Keratinocyte (primary cell): ENCODE measurements around the gene RALGPS1.

Experiments
- CTCF ChIP-seq, 3 experiments: IDR thresholded peaks in 1 of 3; conservative IDR thresholded peaks in 1 of 3; optimal IDR thresholded peaks in 1 of 3; 2 replicates in 2 of 3; 3 replicates in 1 of 3; pipeline versions ENCODE3 to v1.5.1; 2011; ENCODE audit warnings: low read length in 3 of 3, mild to moderate bottlenecking in 3 of 3, moderate library complexity in 2 of 3, control low read depth in 1 of 3, inconsistent platforms in 1 of 3; ENCODE audit not compliant: insufficient read depth in 2 of 3; ENCODE audit errors: extremely low read depth in 1 of 3
- EZH2 ChIP-seq: IDR thresholded peaks from one replicate; pipeline ENCODE4 v1.6.1; 2012; ENCODE audit warnings: inconsistent platforms, mild to moderate bottlenecking, low read length, moderate library complexity

GRCh38 chr9:127163409-127163808, 248.8 kb downstream of the RALGPS1 start:
- TF ChIP-seq CTCF (optimal IDR thresholded peaks at IDR 0.05 in 1 of 3, IDR thresholded peaks at IDR 0.05 in 1 of 3, conservative IDR thresholded peaks at IDR 0.05 in 1 of 3; ENCODE audit: extremely low read depth in 1 of 3, insufficient read depth in 2 of 3, low read length in 3 of 3): no peak
- TF ChIP-seq EZH2: no peak
